ENCODE results near the gene ZNF76. TPM values are rescaled to one million over a fixed set of nuclear protein-coding genes. Genes with fewer than 3 reads are reported as not detected.
A peak's percentile ranks its signal among the peaks of the same experiment; 100 is the strongest.

The ZNF76 gene
- polyA plus RNA-seq, 4 donors, result 35.2 to 72.6 (median 52.3) TPM

DNA sequence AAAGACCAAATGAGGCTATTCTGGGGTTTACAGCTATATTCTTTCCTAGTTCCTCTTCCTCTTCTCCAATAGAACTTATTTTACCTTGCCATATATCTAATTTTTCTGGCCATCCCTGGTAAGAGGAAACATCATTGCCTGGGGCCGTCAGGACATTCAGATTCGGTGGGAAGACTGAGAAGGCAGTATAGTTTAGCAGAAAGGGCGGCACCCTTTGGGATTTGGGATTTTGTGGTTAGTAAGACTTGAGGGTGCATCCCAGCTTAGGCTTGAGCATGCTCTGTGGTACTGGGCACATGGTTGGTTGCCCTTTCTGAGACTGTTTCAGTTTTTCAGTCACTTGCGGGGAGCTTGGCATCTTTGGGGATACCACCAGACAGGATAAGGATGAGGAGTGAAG lies 24.6 kb upstream of the ZNF76 start:
- no peak for DNase-seq (ENCODE audit: low read depth in 4 of 4, low spot score in 2 of 4)

DNA sequence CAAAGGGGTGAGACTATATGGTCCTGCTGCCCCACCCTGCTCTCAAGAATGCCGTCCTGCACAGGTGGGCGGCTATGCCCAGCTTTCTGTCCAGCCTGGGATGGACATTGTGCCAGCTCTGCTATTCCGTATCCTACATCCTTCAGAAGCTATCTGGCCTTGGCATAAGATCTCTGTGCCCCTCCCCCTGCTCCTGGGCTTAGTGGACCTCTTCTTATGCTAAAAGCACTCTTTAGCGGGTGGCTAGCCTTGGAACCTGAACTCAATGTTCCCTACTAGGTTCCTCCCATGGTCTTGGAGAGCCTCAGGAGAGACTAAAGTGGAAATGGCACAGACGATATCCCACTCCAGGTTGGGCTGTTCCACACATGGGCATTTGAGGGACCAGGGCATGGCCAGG lies 23.3 kb upstream of the ZNF76 start:
- no peak for DNase-seq (ENCODE audit: low read depth in 4 of 4, low spot score in 2 of 4)

DNA sequence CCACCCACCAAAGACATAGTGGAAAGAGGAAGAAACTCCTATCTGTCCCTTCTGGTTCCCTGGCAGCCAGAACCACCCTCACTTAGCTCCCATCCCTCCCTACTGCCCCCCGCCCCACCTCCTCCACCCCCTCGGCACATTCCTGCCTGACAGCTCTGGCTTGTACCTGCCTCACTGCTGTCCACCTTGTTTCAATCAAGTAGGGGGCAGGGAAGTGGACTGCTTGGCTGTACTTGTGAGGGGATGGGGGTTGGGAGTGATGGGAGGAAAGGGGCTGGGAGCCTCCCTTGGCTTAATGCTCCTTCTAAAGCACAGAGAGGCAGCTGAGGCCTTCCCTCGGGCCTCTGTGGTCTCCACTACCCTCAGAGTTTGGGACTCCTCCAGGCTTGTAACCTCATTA lies 22.1 kb upstream of the ZNF76 start:
- DNase-seq (ENCODE audit: low read depth in 4 of 4, low spot score in 2 of 4), result no peak

DNA sequence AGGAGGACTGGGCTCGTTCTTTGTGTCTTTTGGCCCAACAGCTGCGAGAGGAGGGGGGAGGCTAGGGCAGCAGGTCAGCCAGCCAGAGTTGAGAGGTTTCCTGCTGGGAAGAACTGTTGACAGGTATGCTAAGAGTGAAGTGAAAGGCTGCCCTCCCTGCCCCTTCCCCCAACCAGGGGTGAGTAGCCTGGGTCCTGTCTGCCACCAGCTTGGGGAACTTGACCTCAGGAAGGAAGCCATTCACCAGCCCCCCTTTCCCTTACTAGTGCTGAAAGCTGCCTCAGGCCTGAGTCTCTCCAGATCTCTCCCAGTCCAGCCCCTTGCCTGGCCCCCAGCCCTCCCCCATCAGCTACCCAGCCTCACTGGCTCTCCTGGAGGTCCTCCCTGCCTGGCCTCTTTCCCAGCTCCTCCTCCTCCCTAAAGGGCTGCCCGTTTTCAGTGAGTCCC lies 20.7 kb upstream of the ZNF76 start:
- DNase-seq (ENCODE audit: low read depth in 4 of 4, low spot score in 2 of 4), result no peak

DNA sequence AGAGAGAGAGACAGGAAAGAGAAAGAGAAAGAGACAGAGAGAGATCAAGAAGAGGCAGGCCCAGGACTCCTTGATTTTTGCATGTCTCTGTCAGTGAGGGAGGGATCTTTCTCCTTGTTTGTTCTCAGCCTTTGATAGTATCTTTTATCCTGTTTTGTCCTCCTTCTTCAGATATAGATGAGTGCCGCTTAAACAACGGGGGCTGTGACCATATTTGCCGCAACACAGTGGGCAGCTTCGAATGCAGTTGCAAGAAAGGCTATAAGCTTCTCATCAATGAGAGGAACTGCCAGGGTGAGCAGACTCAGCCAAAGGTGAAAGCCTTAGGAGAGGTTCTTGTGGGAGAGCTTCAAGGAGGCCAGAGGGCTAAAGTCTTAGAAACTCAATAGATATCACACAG lies 20.0 kb upstream of the ZNF76 start:
- DNase-seq (ENCODE audit: low read depth in 4 of 4, low spot score in 2 of 4), result no peak

DNA sequence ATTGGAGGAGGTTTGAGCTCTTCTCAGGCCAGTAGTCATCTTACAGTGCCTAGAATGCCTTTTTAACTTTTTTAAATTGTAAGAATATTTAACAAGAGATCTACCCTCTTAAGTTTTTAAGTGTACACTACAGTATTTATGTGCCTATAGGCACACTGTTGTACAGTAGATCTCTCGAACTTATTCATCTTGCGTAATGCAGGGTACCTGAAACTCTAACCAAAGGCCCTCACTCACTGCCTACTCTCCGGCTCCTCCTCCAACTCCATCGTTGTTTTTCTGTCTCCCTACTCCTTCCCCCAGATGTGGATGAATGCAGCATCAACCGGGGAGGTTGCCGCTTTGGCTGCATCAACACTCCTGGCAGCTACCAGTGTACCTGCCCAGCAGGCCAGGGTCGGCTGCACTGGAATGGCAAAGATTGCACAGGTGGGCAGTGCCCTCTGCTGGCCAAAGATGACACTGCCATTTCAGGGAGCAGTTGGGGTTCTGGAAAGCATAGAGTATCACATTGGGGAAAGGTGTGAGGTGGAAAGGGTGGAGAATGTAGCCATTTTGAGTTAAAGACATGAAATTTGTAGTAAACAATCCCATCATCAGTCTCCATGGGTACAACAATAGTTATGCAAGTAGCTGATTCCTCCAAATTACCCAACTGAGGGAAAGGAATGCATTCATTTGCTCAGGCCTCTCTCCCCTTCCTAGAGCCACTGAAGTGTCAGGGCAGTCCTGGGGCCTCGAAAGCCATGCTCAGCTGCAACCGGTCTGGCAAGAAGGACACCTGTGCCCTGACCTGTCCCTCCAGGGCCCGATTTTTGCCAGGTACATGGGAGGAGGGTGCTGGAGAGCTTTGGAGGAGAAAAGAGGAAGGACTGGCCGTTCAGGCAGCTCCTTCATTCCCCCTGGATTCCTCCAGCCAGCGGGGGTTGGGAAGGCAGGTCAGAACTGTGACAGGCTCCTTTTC lies 18.4 kb upstream of the ZNF76 start:
- DNase-seq (ENCODE audit: low read depth in 4 of 4, low spot score in 2 of 4), result peak in 3 of 4 donors; percentile 46 to 62 (median 51)

DNA sequence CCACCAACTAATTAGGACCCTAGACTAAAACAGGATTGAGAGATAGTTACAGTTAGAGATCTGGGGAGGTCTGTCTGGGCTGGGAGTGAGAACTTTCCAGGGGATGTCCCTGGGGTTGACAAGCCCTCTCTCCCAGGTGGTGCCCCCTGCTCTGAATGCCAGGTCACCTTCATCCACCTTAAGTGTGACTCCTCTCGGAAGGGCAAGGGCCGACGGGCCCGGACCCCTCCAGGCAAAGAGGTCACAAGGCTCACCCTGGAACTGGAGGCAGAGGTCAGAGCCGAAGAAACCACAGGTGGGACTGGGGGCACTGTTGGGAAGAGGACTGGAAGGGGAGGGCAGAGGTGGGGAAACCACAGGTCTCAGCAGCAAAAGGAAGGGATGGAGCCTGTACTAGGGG lies 17.0 kb upstream of the ZNF76 start:
- DNase-seq (ENCODE audit: low read depth in 4 of 4, low spot score in 2 of 4), result no peak

DNA sequence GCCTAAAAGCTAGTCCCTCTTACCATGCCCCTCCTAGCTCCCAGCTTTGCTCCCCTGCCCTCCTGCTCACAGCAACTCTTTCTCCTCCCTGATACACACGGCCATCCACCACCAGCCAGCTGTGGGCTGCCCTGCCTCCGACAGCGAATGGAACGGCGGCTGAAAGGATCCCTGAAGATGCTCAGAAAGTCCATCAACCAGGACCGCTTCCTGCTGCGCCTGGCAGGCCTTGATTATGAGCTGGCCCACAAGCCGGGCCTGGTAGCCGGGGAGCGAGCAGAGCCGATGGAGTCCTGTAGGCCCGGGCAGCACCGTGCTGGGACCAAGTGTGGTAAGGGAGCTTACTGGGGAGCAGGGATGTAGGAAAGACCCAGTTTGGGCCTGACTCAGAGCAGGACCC lies 16.6 kb upstream of the ZNF76 start:
- no peak for DNase-seq (ENCODE audit: low read depth in 4 of 4, low spot score in 2 of 4)

DNA sequence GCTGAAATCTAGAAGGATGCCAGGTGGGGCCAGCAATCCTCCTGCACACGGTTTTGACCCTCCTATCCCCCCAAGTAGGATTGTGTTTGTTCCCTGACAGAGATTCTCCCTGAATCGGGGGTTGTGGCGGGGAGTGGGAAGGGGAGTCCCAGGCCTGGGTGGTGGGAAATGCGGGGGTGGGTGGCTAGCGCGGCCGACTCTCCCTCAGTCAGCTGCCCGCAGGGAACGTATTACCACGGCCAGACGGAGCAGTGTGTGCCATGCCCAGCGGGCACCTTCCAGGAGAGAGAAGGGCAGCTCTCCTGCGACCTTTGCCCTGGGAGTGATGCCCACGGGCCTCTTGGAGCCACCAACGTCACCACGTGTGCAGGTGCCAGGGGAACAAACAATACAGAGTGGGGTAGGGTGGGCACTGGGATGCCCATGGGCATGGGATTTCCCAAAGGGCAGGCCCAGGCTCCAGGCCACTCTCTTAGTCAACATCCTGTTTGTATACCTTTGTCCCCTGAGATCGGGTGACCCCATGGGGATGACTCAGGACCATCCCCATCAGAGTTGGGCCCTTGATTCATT lies 16.1 kb upstream of the ZNF76 start:
- no peak for DNase-seq (ENCODE audit: low read depth in 4 of 4, low spot score in 2 of 4)

DNA sequence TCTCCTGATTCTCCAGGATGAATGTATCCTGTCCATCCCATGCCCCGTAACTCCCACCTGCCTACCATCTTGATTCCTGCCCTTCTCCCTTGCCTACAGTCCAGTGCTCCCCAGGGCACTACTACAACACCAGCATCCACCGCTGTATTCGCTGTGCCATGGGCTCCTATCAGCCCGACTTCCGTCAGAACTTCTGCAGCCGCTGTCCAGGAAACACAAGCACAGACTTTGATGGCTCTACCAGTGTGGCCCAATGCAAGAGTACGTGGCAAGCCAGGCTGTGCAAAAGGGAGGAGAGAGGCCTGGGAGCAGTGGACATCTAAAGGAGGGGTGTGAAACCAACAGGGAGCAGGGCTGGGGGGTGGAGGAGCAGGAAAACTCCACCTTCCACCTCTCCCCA lies 15.0 kb upstream of the ZNF76 start:
- no peak for DNase-seq (ENCODE audit: low read depth in 4 of 4, low spot score in 2 of 4)

DNA sequence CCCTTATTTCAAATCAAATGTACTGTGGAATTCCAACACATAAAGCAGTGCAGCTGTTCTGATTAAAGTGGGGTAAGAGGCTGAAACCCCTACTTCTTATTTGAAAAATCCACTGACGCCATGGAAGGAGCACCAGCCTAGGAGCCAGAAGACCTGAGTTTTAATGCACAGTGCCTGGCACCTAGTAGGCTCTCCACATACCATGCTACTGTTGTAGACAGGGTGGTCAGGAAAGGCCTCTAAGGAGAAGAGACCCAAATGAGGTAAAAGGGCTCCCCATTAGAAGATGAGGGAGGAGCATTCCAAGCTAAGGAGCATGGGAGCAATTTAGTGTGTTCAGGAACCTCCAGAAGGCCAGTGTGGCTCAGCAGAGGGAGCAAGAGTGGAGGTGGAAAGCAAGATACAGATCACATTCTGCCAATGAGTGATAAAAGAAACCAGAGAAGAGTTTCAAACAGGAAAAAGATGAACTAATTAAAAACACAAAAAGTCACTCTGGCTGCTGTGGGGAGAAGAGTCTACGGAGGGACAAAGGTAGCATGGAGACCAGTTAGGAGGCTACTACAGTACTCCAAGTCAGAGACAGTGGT lies 11.8 kb upstream of the ZNF76 start:
- no peak for DNase-seq (ENCODE audit: low read depth in 4 of 4, low spot score in 2 of 4)

DNA sequence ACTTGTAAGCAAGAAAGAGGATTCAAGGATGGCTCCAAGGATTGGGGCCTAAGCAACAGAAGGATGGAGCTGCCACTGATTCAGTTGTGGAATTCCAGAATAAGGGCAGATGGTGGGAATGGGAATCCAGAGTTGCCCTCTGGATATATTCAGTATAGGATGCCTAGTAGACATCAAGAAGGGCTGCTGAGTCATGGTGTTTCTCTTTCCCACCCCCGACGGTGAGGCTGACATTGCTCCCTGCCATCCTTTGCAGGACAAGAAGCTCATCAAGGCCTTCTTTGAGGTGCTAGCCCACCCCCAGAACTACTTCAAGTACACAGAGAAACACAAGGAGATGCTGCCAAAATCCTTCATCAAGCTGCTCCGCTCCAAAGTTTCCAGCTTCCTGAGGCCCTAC lies 11.2 kb upstream of the ZNF76 start:
- DNase-seq (ENCODE audit: low read depth in 4 of 4, low spot score in 2 of 4), result no peak

DNA sequence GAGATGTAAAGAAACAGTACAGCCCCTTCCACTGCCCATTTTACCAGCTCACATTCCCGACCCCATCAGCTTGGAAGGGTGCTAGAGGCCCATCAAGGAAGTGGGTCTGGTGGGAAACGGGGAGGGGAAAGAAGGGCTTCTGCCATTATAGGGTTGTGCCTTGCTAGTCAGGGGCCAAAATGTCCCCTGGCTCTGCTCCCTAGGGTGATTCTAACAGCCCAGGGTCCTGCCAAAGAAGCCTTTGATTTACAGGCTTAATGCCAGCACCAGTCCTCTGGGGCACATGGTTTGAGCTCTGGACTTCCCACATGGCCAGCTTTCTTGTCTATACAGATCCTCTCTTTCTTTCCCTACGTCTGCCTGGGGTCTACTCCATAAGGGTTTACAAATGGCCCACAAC lies 10.6 kb upstream of the ZNF76 start:
- no peak for DNase-seq (ENCODE audit: low read depth in 4 of 4, low spot score in 2 of 4)

DNA sequence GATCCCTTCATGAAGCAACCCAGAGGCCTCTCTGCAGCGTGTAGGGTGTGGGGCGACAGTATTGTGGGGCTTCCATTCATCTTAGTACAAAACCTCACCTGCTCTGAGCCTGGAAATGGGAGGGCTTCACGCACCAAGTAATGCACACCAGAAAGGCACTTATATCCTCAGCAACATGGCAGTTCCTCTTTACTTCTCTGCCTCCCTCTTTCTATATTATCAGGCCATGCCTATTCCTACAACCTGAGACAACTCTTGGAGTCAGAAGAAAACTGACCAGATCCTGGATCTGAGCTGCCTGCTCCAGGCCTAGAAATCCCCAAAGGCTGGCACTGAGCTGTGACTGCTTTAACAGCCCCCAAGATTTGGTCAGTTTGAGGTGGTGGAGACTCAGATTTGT lies 7.6 kb upstream of the ZNF76 start:
- no peak for DNase-seq (ENCODE audit: low read depth in 4 of 4, low spot score in 2 of 4)

DNA sequence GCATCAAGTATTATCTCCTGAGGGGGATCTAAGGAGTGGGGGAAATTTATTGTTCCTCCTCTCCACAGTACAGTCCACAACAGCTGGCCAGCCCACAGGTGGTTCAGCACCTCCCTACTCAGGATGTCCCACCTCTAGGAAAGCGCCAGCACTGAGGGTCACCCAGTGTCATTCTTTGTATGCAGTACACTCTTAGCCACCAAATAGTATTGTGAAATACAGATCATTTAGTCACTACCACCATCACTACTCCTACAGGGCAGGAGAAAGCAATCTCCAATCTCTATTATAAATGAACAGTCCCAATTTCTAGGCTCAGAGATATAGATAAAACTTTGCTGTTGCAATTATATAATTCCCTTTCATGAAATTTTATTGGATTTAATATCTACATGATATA lies 6.3 kb upstream of the ZNF76 start:
- DNase-seq (ENCODE audit: low read depth in 4 of 4, low spot score in 2 of 4), result no peak

DNA sequence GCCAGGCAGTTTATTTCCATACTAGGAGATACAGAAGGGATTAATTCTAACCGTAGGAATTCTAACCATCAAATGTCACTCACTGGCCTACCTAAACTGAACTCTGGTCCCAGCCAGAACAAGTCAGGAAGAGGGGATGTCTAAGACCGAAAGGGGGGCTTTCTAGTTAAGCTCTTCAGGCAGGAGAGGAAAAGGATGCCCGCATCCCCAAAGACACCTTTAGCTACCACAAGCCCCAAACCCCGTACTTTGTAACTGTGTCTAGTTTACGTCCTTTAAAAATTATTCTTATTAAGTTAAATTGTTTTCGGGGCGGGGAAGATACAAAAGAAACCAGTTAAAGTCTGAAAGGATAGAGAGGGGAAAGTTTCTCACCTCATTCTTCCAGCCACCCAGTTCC lies 1.2 kb upstream of the ZNF76 start:
- no peak for DNase-seq (ENCODE audit: low read depth in 4 of 4, low spot score in 2 of 4)

DNA sequence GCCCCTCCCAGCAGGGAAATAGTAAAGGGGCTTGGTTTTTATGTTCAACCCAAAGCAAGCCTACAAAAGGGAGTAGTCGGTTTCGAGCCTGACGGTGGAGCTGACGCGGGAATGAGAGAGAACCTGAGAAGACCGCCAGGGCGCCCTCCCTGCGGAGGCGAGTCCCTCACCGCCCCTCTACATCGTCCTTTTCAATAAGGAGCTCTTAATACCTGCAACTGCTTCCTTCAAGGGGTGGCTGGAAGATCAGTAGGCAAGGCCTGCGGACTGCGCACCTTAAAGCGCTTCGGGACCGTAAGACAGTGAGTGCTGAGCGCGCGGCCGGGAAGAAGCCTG lies 709 bp upstream of the ZNF76 start:
- DNase-seq (ENCODE audit: low read depth in 4 of 4, low spot score in 2 of 4), result peak in 3 of 4 donors; percentile 37 to 65 (median 48)

DNA sequence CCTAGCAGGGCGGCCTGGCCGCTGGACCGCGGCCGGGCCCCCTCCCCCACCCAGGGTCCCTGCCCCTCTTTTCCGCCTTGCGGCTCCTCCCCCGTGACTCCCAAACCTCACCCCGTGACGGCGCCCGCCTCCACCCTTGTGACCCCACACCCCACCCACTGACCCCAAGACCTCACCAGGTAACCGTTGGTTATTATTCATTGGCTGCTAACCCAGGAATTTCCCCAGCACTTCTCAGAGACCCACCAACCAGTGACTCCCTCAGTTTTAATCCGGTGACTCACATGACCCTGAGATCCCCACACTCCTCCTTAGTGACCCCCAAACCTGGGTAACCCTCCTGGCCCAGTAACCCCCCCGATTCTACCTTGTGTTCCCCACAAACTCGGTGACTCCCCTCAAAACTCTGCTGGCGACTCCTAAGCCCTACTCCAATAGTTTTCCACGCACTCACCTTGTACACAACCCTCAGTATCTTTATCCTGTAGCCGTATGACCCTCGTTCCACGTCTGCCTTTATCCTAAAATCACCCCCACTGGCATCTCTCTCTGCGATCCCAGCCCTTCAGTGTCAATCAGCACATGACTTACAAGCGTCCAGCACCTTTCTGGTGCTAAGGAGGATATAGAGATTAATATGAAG lies 534 bp downstream of the ZNF76 start:
- DNase-seq (ENCODE audit: low read depth in 4 of 4, low spot score in 2 of 4), result no peak

DNA sequence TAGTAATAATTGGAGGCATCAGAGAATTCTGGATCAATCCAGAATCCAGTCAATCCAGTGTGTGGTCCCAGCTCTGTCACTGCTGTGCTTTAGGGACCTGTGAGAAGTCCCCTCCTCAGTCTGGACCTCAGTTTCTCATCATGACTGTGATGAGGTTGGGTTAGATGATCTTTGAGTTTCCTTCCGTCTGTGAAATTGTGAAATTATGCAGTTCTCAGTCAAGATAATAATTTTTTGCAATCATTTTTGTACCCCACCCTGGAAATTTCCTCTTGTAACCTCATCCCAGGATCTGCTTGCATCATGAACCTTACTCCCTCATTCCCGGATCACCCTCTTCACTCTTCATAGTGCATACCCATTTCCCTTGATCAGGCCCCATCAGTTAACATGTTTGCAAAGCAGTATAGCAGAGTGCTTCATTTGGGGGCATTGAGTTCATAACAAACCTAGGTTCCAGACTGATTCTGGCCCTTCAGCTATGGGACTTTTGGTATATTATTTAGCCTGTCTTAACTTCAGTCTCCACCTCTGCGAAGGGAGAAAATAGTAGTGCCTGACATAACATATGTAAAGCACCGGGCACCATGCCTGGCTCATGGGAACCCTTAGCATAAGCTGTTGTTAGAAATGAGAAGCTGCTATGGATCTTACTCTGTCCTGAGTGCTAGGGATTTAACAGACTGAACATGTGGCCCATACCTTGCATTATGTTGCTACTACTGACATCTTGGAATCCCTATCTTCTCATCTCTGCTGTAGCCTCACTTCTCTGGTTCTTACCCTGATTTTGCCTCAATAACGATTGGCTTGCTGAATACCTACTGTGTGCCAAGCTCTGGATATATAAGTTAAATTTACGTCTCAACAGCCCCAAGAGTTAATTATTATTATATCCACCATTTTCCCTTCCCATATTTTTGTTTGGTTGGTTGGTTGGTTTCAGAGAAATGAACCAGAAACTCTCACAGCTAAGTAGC lies 1.3 kb downstream of the ZNF76 start:
- no peak for DNase-seq (ENCODE audit: low read depth in 4 of 4, low spot score in 2 of 4)

DNA sequence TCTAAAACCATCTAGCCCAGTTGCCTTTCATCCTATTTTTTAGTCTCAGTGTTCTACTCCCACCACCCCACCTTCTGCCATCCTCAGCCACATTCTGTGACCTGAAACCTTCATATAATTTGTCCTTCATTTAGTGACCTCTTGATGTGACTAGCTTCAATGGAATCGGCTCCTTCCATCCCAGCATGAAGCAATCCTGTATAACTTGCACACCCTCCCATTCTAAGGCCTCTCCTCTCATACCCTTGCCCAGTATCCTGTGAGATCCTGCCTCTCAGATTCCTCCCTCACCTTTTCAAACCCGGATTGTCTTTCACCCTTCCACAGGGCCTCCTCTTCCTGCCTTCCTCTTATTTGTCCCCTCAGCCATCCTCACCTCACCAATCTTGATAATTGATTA lies 3.1 kb downstream of the ZNF76 start:
- DNase-seq (ENCODE audit: low read depth in 4 of 4, low spot score in 2 of 4), result no peak
